GM21737 (cell line): ENCODE data around the gene RASA2.

Experiments used
- ATAC-seq: cut with Tn5 transposase; IDR thresholded peaks from one replicate; pipeline ENCODE4 v1.9.1; 2021; ENCODE audit warnings: mild to moderate bottlenecking, moderate library complexity; ENCODE audit not compliant: unreplicated experiment

Gene RASA2

GRCh38 chr3:141663993-141664392 lies 177.2 kb downstream of the RASA2 start:
- ATAC-seq = no peak
